ENCODE results near the gene CD200.

The CD200 gene

DNA sequence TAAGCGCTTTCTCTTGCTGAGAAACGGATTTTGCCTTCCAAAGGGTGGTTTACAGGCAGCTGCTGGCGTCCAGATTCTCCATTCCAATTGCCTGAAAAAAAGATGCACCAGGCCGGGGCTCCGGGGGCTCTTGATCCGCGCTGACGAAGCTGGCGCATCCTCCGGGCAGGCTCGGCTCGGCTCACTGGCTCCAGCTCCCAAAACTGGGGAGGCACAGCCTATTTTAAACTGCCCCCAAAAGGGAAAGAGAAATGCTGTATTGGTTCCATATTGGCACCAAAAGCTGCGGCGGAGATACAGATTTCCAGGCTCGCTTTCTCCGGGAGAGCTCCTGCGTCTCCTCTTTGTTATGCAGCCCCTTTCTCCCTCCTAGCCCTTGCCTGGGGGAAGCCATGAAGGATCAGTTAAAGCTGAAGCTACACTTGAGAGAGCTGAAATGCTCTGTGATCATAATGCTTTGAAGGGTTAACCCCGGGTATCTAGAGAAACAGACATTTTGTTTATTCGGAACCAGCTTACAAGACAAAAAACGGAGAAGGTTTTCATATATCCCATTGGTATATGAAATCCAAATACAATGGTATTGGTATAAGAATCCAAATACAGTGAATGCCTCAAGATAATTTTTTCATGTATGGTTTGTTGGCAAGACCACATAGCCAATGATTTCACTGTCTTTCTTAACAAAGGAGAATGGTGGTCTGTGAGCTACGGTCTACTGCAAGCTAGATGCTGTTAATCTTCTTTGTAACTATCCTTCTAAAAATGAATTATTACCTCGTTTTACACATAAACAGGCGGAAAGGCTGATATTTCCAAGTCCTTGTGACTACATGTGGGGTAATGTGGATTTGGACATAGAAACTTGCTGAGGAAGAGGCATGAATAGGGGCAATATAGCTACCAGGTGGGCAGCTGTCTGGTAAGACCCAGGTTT, 693 bp downstream of the CD200 start:
- DNase-seq (ENCODE audit: low spot score), result no peak

DNA sequence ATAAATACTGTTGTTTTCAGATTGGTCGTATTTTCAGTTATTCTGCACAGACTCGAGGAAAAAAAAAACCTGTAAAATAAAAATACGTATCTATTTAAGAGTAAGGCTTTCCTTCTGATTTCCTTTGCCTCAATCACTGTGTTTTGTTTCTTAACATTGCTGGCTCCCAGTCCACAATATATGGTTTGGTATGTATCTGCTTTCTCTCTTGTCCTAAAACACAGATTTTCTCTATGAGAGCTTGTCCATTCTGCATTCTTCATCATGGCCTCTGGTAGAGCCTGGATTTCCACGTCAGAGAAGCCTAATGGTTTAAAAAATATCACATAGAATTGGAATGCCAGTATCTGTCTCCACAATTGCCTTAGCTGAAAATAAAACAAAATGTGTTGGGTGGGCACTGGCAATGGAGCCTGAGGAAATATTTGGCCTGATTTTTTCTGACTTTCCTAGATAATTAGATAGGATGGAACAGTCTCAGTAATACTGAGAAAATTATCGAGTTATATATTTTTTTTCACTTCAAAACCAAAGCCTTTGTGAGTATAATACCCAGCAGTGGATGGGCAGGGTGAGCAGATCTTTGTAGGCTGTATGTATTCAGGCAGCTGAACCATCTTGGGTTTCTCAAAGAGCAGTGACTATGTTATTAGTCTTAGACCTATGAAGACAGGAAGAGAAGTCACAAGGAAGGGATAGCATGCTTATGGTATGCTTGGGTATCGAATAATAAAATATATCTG, 1.9 kb downstream of the CD200 start:
- no peak for DNase-seq (ENCODE audit: low spot score)

- no peak for DNase-seq (ENCODE audit: low spot score)
Measured at GRCh38 chr3:112335434-112335781, 2.5 kb downstream of the CD200 start.

- DNase-seq (ENCODE audit: low spot score), result no peak
Measured at GRCh38 chr3:112338021-112338726, 5.2 kb downstream of the CD200 start.

DNA sequence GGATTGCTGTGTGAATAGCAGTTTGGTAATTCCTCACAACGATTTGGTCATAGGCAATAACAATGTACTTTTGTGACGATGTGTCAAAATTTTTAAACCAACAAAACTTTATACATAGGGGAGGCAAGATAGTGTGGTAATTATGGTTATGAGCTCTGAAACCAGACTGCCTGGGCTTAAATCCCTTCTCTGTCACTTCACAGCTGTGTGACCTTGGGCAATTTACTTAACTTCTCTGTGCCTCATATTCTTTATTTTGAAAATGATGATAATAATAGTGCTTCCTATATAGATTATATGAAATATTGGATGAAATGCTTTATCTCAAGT, 5.7 kb downstream of the CD200 start:
- DNase-seq (ENCODE audit: low spot score), result no peak

DNA sequence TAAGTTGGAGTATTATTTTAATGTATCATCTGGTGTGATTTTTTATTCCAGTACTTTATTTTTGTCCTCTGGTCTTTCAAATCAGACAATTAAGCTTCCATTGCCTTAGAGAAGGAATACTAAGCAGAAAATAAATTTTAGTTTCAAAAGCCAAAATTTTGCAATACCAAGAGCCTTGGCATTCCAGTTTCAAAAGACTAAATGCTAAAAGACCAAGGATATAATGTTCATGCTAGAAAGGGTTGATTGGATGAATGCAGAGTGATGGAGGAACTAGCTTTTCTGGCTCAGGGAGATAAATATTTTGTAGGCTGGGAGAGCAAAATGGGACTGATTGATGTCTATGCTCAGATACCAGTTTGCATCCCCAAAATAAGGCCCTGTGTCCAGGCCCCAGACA, 6.2 kb downstream of the CD200 start:
- DNase-seq (ENCODE audit: low spot score), result no peak

GRCh38 chr3:112339609-112340008, 6.7 kb downstream of the CD200 start:
- no peak for DNase-seq (ENCODE audit: low spot score)

DNA sequence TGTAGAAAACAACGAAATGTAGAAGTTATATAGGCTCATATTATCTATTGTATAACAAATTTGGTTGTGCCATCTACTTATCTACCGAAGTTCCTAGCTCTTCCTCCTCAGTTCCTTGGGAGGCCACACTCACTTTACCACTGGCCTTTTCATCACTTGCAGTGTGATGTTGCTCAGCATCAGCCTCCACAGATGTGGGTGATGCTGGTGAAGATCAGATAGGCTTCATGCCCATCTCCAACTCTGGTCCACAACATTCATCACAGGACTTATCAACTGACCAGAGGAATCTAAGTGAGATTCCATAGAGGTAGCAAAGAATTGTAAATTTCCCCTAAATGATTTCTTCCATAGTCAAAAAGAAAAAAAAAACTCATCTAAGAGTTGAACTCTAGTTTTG, 8.4 kb downstream of the CD200 start:
- DNase-seq (ENCODE audit: low spot score), result no peak

DNA sequence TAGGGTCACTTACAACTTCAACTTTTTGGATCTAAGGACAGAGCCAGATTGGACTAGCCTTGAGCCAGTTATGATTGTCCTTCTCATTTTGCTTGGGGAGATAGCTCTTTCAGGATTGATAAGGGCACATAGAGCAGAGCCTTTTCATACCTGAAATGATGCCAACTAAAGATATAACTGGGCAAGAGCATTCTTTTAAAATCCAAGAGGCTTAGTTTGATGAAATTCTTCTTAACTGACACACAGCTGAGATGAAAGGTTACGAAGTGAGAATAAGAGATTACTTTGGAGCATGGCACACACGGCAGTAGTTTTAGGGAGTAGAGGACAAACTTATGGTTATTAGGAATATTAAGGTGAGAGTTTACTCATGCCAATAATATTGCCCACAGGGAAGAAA, 12.7 kb downstream of the CD200 start:
- DNase-seq (ENCODE audit: low spot score), result no peak

GRCh38 chr3:112346491-112347122, 13.7 kb downstream of the CD200 start:
- no peak for DNase-seq (ENCODE audit: low spot score)

DNA sequence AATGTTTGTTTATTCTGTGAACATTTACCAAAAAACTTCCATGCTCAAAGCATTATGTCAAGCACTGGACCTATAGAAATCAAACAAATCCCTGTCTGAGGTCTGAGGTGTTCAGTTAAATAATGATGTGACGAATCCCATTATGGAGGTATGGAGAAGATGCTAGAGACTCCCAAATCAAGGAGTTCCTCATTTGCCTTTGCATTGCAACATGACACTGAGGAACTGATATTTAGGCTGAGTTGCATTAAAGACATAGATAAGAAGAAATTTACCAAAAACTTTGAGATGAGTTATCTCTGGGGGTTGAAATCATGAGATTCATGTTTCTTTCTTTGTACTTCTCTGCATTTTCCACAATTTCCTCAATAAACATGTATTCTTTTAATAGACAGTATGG, 16.0 kb downstream of the CD200 start:
- DNase-seq (ENCODE audit: low spot score), result no peak

- no peak for DNase-seq (ENCODE audit: low spot score)
Measured at GRCh38 chr3:112349557-112349956, 16.6 kb downstream of the CD200 start.

DNA sequence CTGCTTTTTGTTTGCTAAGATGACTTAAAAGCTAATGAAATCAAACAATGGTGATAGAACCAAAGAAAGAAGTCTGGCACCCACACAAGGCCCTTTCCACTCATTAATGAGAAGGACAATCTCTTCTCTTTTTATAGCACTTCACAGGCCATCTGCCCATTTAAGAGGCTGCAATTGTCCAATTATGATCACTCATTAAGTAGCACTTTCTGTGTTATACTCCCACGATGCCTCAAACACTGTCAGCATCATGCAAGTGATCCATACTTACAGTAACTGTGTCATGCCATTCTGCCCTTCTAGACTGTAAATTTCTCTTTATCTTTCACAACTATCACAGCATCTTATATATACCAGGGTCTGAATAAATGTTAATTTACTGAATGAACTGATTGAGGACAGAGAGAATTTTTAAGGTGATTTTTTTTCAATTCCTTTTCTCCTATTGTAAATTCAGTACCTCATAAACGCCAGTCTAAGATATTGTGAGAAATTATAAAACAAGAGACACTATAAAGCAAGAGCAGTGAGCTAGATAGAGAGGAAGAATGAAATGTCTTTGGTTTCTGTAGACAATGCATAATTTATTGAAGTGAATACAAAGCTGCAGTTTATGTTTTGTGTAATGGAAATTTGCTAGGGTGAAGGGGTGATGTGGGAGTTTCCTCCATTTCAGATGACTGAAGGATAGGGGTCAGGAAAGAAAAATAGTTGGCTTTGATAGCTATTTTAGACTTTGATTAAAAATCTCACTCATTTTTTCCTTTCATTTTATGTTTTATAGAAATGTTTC, 17.3 kb downstream of the CD200 start:
- DNase-seq (ENCODE audit: low spot score), result no peak

- DNase-seq (ENCODE audit: low spot score), result no peak
Measured at GRCh38 chr3:112351036-112351435, 18.1 kb downstream of the CD200 start.

DNA sequence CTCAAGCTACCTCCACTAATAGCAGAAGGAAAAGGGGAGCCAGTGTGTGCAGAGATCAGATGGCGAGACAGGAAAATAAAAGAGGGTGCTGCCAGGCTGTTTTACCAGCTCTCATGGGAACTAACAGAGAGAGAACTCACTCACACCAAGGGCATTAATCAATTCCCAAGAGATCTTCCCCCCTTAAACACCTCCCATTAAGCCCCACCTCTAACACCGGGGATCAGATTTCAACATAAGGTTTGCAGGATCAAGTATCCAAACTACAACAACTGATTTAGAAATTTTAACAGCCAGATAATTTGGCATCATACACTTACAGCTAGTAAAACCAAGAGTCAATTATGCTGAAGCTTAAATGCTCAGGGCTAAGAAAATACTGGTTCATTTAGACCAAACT, 18.9 kb downstream of the CD200 start:
- no peak for DNase-seq (ENCODE audit: low spot score)

DNA sequence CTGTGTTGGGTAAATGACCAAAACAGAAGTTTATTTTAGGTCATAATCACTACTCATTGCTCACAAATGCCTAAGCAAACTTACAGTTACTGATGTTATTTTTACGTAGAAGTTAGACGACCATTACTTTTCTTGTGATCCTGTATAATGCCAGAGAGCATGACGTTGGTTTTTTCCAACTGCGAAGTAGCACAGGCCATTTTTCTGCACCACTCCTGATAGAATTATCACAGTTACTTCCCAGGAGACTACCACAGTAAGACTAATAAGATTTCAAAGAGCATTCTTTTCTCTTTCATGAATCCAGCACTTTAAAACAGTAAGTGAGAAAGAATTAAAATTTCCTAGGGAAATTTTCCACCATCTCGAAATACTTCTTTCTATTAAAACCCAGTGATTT, 19.8 kb downstream of the CD200 start:
- no peak for DNase-seq (ENCODE audit: low spot score)

DNA sequence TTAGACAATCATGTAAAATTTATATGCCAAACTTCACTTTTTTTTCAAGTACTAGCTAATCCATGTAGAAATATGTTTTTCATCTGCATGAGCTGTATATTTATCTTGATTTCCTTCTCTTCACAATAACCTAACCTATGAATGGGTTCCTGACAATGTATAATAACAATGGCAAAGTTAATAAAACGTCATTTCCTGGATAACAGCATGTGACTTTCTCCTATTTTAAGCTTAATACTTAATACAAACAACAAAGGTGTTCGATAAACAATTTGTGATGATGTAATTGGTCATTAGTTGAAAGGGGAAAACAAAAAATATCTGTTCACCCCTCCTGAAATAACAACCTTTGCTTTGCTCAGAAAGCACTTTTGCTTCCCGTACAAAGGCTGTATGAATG, 20.4 kb downstream of the CD200 start:
- DNase-seq (ENCODE audit: low spot score), result no peak

DNA sequence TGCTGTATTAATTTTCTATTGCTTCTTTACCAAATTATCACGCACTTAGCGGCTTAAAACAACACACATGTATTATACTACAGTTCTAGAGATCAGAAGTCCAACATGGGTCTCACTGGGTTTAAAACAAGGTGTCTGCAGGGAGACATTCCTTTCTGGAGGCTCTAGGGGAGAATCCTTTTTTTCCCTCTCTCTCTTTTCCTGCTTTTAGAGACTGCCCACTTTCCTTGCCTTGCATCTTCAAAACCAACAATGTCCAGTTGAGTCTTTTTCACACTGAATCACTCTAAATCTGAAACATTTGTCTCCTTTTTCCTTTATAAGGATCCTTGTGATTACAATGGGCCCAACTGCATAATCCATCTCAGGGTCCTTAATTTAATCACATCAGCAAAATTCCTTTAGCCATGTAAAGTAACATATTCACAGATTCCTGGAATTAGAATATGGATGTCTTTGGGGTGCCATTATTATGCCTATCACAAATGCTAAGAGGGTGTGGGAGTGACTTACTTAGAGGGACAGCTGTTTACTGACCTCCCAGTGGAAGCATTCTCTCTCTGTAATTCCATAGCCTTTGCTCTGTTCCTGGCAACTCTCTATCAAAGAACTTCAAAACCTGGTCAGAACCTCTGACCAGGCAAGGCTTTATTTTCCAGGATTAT, 21.8 kb downstream of the CD200 start:
- no peak for DNase-seq (ENCODE audit: low spot score)

- DNase-seq (ENCODE audit: low spot score), result no peak
Measured at GRCh38 chr3:112355307-112355687, 22.3 kb downstream of the CD200 start.

DNA sequence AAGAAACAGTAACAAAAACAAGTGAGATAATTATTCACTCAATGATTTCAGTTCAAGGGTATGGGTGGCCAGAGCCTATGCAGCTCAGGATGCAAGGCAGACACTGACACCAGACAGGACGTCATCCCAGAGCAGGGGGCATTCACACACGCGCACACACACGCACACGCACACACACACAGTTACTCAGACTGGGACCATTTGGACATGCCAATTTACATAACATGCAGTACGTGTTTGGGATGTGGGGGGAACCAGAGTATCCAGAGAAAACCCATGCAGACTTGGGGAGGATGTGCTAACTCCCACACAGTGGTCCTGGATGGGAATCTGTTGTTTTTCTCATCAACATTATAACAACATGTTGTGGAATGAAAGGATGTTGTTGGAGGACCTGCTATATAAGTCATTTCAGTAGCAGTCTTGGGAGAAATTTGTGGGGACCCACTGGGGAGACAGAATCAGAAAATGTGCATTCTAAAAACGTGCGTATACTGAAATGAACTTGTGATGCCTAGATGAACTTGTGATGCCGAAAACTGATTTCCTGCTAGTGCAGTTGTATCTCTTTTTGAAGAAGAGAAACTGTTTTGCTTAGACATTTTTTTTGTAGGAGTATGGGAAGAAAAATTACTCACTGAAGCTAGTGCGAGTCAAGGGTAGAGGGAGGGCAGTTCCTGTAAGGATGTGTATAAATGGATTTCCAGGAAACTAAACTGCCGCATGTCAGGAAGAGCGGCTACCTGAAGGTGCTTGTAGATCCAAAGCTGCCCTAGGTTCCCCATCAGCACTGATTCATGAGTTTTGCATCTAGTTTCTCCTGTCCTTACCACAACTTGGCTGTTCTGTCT, 25.2 kb downstream of the CD200 start:
- no peak for DNase-seq (ENCODE audit: low spot score)
